A549 treated with AZD2906 at 1 μM for 4 hours (cell line): ENCODE measurements around the gene B3GAT2. TPM values are rescaled to one million over a fixed set of nuclear protein-coding genes. Genes with fewer than 3 reads are reported as not detected.

Experiments
- total RNA-seq: library from RNA; stranded (reverse); fragments of 200-300 nt; extraction: Qiagen RNA extraction; gene quantifications from 5 replicates; pipeline ENCODE4 v1.2.3, GENCODE V29; 2022

B3GAT2 gene
- 0.02 to 0.03 TPM (median 0.03 TPM) in 4 of 5 replicates, not detected in the other for total RNA-seq

DNA sequence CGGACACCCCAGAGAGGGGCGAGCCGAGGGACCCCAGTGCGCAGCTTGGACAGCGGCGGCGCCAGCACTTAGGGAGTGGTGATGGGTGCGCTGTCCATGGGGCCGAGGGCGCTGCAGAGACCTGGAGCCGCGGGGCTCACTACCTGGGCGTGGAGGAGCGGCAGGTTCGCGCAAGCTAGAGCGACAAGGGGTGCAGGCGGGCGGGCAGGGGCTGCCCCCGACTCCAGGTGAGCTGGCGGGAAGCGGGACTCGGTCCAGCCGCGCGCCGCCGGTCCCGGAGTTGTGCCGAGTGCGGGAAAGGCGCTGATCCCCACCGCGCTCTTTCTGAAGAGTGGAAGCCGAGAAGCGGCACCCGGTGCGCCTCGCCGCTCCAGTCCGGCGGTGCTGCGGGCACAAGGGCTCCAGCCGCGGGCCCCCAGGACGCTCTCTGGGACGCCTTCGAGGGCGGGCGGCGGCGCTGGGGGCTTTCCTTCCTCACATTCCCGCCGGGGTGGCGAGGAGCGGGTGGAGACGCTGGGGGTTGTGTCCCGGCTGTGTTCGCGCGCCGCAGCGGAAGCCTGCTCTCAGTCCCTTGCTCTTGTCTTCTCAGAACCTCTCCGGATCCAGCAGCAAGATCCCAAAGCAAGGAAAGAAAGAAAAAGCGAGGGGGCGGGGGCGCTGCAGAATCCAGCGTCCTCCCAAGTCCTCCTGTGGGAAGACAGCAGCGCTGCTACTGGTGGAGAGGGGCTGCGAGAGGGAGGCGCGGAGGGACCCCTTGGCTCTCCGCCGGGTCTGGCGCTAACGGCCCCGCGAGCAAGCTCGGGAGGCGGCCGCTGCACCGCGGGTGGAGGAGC, at the start of gene B3GAT2:
Gene B3GAT2 (minus strand): TSS at position 610 of the 833 bp plus-strand sequence. CDS start 631 bp downstream, outside the sequence.

